C4-2B (cell line): Measurements from ENCODE around the gene LY86.

Experiments
- H3K27ac ChIP-seq: fragments of 450-650 bp; 2 replicates; pipeline ENCODE4 v1.5.1; 2017
- ZFX ChIP-seq: fragments of 450-650 bp; IDR thresholded peaks from 2 replicates; pipeline ENCODE4 v1.6.1; 2017
- TF ChIP-seq, protein P1 (sequence below): fragments of 450-650 bp; conservative IDR thresholded peaks from 2 replicates; pipeline ENCODE4 v1.5.1; 2017; ENCODE audit warnings: mild to moderate bottlenecking

LY86 gene

GRCh38 chr6:6696867-6697531 is 108.5 kb downstream of the LY86 start:
- H3K27ac ChIP-seq = peak overlapping the region; percentile 3; the same call in 1 of the 2 replicates
- no peak for TF ChIP-seq ZFX
- TF ChIP-seq, protein P1, sequence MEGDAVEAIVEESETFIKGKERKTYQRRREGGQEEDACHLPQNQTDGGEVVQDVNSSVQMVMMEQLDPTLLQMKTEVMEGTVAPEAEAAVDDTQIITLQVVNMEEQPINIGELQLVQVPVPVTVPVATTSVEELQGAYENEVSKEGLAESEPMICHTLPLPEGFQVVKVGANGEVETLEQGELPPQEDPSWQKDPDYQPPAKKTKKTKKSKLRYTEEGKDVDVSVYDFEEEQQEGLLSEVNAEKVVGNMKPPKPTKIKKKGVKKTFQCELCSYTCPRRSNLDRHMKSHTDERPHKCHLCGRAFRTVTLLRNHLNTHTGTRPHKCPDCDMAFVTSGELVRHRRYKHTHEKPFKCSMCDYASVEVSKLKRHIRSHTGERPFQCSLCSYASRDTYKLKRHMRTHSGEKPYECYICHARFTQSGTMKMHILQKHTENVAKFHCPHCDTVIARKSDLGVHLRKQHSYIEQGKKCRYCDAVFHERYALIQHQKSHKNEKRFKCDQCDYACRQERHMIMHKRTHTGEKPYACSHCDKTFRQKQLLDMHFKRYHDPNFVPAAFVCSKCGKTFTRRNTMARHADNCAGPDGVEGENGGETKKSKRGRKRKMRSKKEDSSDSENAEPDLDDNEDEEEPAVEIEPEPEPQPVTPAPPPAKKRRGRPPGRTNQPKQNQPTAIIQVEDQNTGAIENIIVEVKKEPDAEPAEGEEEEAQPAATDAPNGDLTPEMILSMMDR = peak; percentile 89

- TF ChIP-seq, protein P1 = no peak
- no peak for TF ChIP-seq ZFX
- no peak overlapping the region for H3K27ac ChIP-seq
These were observed 109.1 kb downstream of the LY86 start for GRCh38 chr6:6697620-6698019.

GRCh38 chr6:6699741-6700367 is 111.3 kb downstream of the LY86 start:
- TF ChIP-seq, protein P1 = no peak
- no peak for TF ChIP-seq ZFX
- H3K27ac ChIP-seq = no peak overlapping the region

DNA sequence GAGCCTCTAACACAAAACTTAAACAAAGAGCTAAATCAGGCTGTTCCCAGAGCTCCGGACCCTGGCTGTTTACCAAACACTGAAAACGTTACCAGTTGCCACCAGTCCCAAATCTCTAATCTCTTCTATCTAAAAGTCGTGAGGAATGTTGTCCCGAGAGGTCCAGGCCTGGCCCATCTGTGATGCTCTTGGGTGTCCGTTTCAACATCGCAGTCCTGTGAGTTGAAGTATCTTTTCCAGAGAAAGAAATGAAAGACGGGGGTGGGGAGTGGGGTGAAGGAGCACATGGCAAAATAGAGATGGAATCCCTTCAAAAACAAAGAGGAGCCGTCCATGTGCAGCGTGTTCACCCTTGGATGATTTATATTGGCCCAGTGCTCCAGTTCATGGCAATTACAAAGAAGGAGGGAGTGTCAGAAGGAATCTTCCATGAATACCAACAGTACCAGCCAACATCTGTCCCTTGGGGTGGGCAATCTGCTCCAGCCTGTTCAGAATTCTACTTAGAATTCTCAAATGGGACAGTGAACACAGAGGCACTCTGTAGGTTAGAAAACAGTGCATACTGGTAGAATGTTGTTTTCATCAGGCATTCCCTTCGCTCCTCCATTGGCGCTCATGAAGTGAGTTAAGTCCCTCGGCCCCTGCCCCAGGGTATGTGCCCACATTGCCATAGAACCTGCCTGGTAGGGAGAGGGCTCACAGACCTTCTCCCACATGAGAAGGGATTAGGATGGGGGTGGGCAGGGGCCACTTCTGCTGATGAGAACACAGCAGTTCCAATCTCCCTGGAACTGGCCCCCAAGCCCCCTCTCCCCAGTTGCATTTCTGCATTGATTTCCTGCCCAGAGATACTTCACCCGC is 112.1 kb downstream of the LY86 start:
- no peak for TF ChIP-seq ZFX
- TF ChIP-seq, protein P1 = no peak
- H3K27ac ChIP-seq = no peak overlapping the region

DNA sequence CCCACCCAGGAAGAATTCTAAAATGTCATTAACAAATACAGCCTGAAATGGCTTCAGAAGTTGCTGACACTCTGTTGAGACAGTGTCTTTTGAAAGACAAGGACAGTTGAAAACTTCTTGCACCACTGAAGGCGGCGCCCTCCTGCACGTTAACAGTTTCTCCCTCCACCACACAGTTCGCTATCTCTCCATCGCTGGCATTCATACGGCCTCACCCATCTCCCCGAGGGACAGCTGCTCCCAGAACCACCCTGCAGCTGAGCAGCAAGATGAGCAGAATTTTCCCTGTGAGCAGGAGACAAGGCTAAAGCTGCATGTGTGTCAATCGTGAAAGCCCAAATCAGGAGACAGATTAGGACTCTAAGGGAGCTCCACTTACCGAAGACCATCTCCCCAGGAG is 113.3 kb downstream of the LY86 start:
- no peak overlapping the region for H3K27ac ChIP-seq
- TF ChIP-seq ZFX = no peak
- TF ChIP-seq, protein P1 = no peak

GRCh38 chr6:6703699-6704098 is 115.2 kb downstream of the LY86 start:
- H3K27ac ChIP-seq = no peak overlapping the region
- TF ChIP-seq, protein P1 = no peak
- no peak for TF ChIP-seq ZFX
